ACC112 (cell line): ENCODE data around the gene NUP133.
A peak's percentile ranks its signal among the peaks of the same experiment; 100 is the strongest.

Source experiments
- H2AFZ ChIP-seq: fragments of 200-600 bp; sonication (generic); one replicate; pipeline ENCODE4 v1.6.0; 2017; ENCODE audit warnings: antibody characterized with exemption, low read length; ENCODE audit not compliant: unreplicated experiment
- H3K27ac ChIP-seq: fragments of 200-600 bp; sonication (generic); 2 replicates; pipeline ENCODE4 v1.5.1; 2014; ENCODE audit warnings: low read depth, mild to moderate bottlenecking, antibody characterized with exemption, low read length, moderate library complexity
- H3K27me3 ChIP-seq: fragments of 200-600 bp; sonication (generic); 2 replicates; pipeline ENCODE4 v1.6.1; 2014; ENCODE audit warnings: mild to moderate bottlenecking, antibody characterized with exemption, low read length, moderate library complexity, mixed read lengths; ENCODE audit not compliant: insufficient read depth
- H3K36me3 ChIP-seq: fragments of 200-600 bp; sonication (generic); 2 replicates; pipeline ENCODE4 v1.6.1; 2016; ENCODE audit warnings: mild to moderate bottlenecking, antibody characterized with exemption, low read length, moderate library complexity, mixed read lengths; ENCODE audit not compliant: insufficient read depth
- H3K4me1 ChIP-seq: fragments of 200-600 bp; sonication (generic); one replicate; pipeline ENCODE4 v1.6.1; 2016; ENCODE audit warnings: low read length, mixed read lengths; ENCODE audit not compliant: insufficient read depth, unreplicated experiment, control insufficient read depth
- H3K4me3 ChIP-seq: fragments of 200-600 bp; sonication (generic); 2 replicates; pipeline ENCODE4 v1.5.1; 2014; ENCODE audit warnings: mild to moderate bottlenecking, low read depth, low read length
- H3K79me2 ChIP-seq: fragments of 200-600 bp; sonication (generic); one replicate; pipeline ENCODE4 v1.6.0; 2016; ENCODE audit warnings: low read length; ENCODE audit not compliant: control insufficient read depth, unreplicated experiment, insufficient read depth

The NUP133 gene

DNA sequence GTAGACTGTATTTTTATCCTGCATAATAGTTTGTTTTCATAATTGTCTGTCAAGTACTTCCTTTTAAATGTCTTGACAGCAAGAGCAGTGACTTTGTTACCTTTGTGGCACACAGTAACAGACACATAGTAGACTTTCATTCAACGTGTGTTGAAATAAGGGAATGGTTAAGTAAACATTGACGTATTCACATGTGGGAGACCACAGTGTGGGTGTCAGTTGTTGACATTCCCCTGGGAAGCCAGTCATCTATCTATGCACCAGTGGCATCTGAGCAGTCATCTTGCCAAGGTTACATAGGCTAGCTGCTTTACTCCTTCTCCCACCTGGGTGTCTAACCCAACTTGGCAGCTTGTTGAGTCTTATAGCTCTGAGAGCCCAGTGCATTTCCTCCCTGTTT, 1.4 kb upstream of the NUP133 start:
- peaks cover 2% of the 10 kb centered on the region; the same call in 1 of the 2 replicates for H3K36me3 ChIP-seq

GRCh38 chr1:229508823-229509337, 739 bp upstream of the NUP133 start:
- H3K27ac ChIP-seq: peak overlapping the region; percentile 84
- H3K27me3 ChIP-seq: no peaks in the 10 kb centered on the region
- peaks cover 21% of the 10 kb centered on the region for H3K4me1 ChIP-seq
- H3K79me2 ChIP-seq: peaks cover 22% of the 10 kb centered on the region
- peak overlapping the region; percentile 98 for H3K4me3 ChIP-seq
- H2AFZ ChIP-seq: peak overlapping the region; percentile 94
- H3K36me3 ChIP-seq: peaks cover 6% of the 10 kb centered on the region; the same call in 1 of the 2 replicates

More for the DNA sequence above, 1.4 kb upstream of the NUP133 start:
- H3K4me1 ChIP-seq: peaks cover 21% of the 10 kb centered on the region
- H3K79me2 ChIP-seq: peaks cover 22% of the 10 kb centered on the region
- no peak overlapping the region for H2AFZ ChIP-seq
- no peaks in the 10 kb centered on the region for H3K27me3 ChIP-seq
- H3K4me3 ChIP-seq: no peak overlapping the region
- H3K27ac ChIP-seq: no peak overlapping the region

- peaks cover 21% of the 10 kb centered on the region for H3K4me1 ChIP-seq
- H3K36me3 ChIP-seq: peaks cover 6% of the 10 kb centered on the region; the same call in 1 of the 2 replicates
- H2AFZ ChIP-seq: peak overlapping the region; percentile 95
- peak overlapping the region; percentile 84 for H3K27ac ChIP-seq
- peak overlapping the region; percentile 98 for H3K4me3 ChIP-seq
- H3K27me3 ChIP-seq: no peaks in the 10 kb centered on the region
- H3K79me2 ChIP-seq: peaks cover 22% of the 10 kb centered on the region
Observed at GRCh38 chr1:229507502-229507901, 639 bp downstream of the NUP133 start.

GRCh38 chr1:229506633-229507032, 1.5 kb downstream of the NUP133 start:
- no peaks in the 10 kb centered on the region for H3K27me3 ChIP-seq
- H3K79me2 ChIP-seq: peaks cover 22% of the 10 kb centered on the region
- H3K4me3 ChIP-seq: peak overlapping the region; percentile 98
- H3K4me1 ChIP-seq: peaks cover 21% of the 10 kb centered on the region
- peaks cover 9% of the 10 kb centered on the region; the same call in 1 of the 2 replicates for H3K36me3 ChIP-seq
- H3K27ac ChIP-seq: no peak overlapping the region
- H2AFZ ChIP-seq: no peak overlapping the region

- H3K27ac ChIP-seq: no peak overlapping the region
- no peak overlapping the region for H2AFZ ChIP-seq
- H3K27me3 ChIP-seq: no peaks in the 10 kb centered on the region
- no peak overlapping the region for H3K4me3 ChIP-seq
- H3K79me2 ChIP-seq: no peaks in the 10 kb centered on the region
- H3K4me1 ChIP-seq: no peaks in the 10 kb centered on the region
- H3K36me3 ChIP-seq: peaks cover 31% of the 10 kb centered on the region
Observed at GRCh38 chr1:229495782-229496181, 12.4 kb downstream of the NUP133 start.

GRCh38 chr1:229487181-229487580, 21.0 kb downstream of the NUP133 start:
- no peaks in the 10 kb centered on the region for H3K4me1 ChIP-seq
- H2AFZ ChIP-seq: no peak overlapping the region
- H3K27me3 ChIP-seq: no peaks in the 10 kb centered on the region
- H3K27ac ChIP-seq: no peak overlapping the region
- no peaks in the 10 kb centered on the region for H3K79me2 ChIP-seq
- no peaks in the 10 kb centered on the region; the same call in 1 of the 2 replicates for H3K36me3 ChIP-seq
- H3K4me3 ChIP-seq: no peak overlapping the region

- no peaks in the 10 kb centered on the region; the same call in 1 of the 2 replicates for H3K36me3 ChIP-seq
- no peak overlapping the region for H2AFZ ChIP-seq
- no peak overlapping the region for H3K27ac ChIP-seq
- H3K79me2 ChIP-seq: no peaks in the 10 kb centered on the region
- no peaks in the 10 kb centered on the region for H3K27me3 ChIP-seq
- no peaks in the 10 kb centered on the region for H3K4me1 ChIP-seq
- H3K4me3 ChIP-seq: no peak overlapping the region
Observed at GRCh38 chr1:229485318-229485717, 22.8 kb downstream of the NUP133 start.

GRCh38 chr1:229482511-229482910, 25.6 kb downstream of the NUP133 start:
- Histone ChIP-seq H3K4me3 (no peak overlapping the region), H2AFZ (no peak overlapping the region), H3K79me2 (no peaks in the 10 kb centered on the region), H3K27me3 (no peaks in the 10 kb centered on the region), H3K36me3 (no peaks in the 10 kb centered on the region; the same call in 1 of the 2 replicates), H3K27ac (no peak overlapping the region), H3K4me1 (no peaks in the 10 kb centered on the region)

DNA sequence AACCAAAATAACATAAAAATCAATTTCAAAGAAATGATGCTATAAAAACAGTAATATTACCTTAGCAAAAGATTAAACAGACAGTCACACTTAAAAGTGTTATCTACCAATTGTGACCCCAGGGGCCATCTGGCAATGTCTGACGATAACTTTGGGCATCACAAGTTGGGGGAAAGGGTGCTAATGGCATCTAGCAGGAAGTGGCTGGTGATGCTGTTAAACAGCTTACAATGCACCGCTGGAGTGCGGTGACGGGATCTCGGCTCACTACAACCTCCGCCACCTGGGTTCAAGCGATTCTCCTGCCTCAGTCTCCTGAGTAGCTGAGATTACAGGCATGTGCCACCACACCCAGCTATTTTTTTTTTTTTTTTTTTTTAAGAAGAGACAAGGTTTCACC, 27.6 kb downstream of the NUP133 start:
- Histone ChIP-seq H3K27ac (no peak overlapping the region), H3K4me1 (peaks cover 5% of the 10 kb centered on the region), H3K4me3 (no peak overlapping the region), H2AFZ (no peak overlapping the region), H3K79me2 (no peaks in the 10 kb centered on the region), H3K36me3 (peaks cover 2% of the 10 kb centered on the region; the same call in 1 of the 2 replicates), H3K27me3 (no peaks in the 10 kb centered on the region)

DNA sequence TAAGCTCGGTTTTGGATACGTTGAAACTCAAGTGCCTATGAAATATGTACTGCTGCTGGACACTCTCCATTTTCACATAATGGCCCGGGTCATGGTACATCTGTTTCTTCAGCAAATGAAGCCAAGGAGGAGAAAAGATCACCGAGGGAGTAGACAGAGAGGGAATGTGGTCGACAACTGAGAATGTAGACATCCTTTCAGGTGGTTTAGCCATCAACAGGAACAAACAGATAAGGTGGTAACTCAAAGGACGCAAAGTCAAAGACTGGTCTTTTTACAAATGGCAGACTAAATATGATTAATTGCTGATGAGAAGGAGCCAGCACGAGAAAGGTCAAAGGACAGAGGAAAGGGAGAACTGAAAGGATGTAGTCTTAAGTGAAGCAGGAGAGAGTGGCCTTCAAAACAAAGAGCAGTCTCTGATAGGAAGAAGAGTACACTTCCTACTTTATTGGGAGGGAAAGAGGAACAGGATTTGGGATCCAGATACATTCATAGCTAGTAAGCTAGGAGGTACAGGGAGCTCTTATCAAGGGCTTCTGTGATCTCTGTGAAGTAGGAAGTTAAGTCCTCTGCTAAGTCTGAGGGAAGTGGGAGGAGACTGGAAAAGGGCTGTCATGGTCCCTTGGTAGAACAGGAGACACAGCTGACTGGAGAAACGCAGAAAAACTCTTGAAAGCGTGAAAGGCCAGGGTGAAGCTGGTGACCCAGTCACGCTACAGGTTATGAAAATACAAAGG, 28.3 kb downstream of the NUP133 start:
- H3K27ac ChIP-seq: no peak overlapping the region
- peaks cover 5% of the 10 kb centered on the region for H3K36me3 ChIP-seq
- no peak overlapping the region for H2AFZ ChIP-seq

GRCh38 chr1:229478852-229479251, 29.3 kb downstream of the NUP133 start:
- H3K27ac ChIP-seq: no peak overlapping the region
- H3K36me3 ChIP-seq: peaks cover 8% of the 10 kb centered on the region
- no peak overlapping the region for H2AFZ ChIP-seq
- H3K27me3 ChIP-seq: no peaks in the 10 kb centered on the region
- no peak overlapping the region for H3K4me3 ChIP-seq
- H3K4me1 ChIP-seq: peaks cover 5% of the 10 kb centered on the region
- no peaks in the 10 kb centered on the region for H3K79me2 ChIP-seq

More for the DNA sequence above, 28.3 kb downstream of the NUP133 start:
- no peaks in the 10 kb centered on the region for H3K79me2 ChIP-seq
- peaks cover 5% of the 10 kb centered on the region for H3K4me1 ChIP-seq
- H3K4me3 ChIP-seq: no peak overlapping the region
- H3K27me3 ChIP-seq: no peaks in the 10 kb centered on the region
